ENCODE data around the gene ZNF211.

- TF ChIP-seq NBN (IDR thresholded peaks at IDR 0.05) (no peak), CTCF (IDR thresholded peaks at IDR 0.05 in 2 of 3, conservative IDR thresholded peaks at IDR 0.05 in 1 of 3; ENCODE audit: control insufficient read depth in 2 of 3, extremely low read depth in 1 of 3, insufficient read depth in 1 of 3, low read depth in 3 of 3, low read length in 3 of 3) (no peak), REST (IDR thresholded peaks at IDR 0.05; ENCODE audit: low read depth, low read length) (no peak), ZBTB4 (CRISPR knock-in tag; IDR thresholded peaks at IDR 0.05) (no peak), MXI1 (IDR thresholded peaks at IDR 0.05; ENCODE audit: low read depth, low read length) (no peak), RAD21 (IDR thresholded peaks at IDR 0.05; ENCODE audit: insufficient read depth, low read depth, low read length) (no peak), ZNF24 (IDR thresholded peaks at IDR 0.05) (no peak), CBX5 (IDR thresholded peaks at IDR 0.05; ENCODE audit: low read depth) (no peak)
Measured at GRCh38 chr19:57651654-57651996, 18.7 kb downstream of the ZNF211 start.
